HG03045 (cell line): Measurements from ENCODE around the gene FASTKD3.

ENCODE experiments used
- ATAC-seq: cut with Tn5 transposase; IDR thresholded peaks from one replicate; pipeline ENCODE4 v1.9.1; 2021; ENCODE audit warnings: mild to moderate bottlenecking, moderate library complexity; ENCODE audit not compliant: unreplicated experiment

FASTKD3 gene

GRCh38 chr5:7881091-7881490, 12.3 kb upstream of the FASTKD3 start:
- no peak for ATAC-seq

- ATAC-seq, result peak; percentile 91
These were observed 9.6 kb upstream of the FASTKD3 start for GRCh38 chr5:7878381-7878873.

DNA sequence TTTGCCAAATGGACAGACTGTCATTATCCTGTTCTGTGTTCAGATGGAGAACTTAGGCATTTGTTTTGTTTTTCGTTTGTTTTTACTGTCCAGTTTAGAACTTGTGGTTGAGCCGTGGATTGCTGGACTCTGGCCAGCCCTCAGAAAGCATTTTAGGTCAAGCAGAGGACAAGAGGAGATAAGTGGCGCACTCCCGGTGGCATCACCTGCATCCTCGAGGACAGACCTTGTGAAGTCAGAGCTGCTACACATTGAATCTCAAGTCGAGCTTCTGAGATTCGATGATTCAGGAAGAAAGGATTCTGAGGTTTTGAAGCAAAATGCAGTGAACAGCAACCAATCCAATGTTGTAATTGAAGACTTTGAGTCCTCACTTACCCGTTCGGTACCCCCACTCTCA, 9.0 kb upstream of the FASTKD3 start:
- ATAC-seq, result no peak

GRCh38 chr5:7876867-7877266, 8.0 kb upstream of the FASTKD3 start:
- peak; percentile 50 for ATAC-seq

GRCh38 chr5:7875151-7875550, 6.3 kb upstream of the FASTKD3 start:
- ATAC-seq, result no peak

DNA sequence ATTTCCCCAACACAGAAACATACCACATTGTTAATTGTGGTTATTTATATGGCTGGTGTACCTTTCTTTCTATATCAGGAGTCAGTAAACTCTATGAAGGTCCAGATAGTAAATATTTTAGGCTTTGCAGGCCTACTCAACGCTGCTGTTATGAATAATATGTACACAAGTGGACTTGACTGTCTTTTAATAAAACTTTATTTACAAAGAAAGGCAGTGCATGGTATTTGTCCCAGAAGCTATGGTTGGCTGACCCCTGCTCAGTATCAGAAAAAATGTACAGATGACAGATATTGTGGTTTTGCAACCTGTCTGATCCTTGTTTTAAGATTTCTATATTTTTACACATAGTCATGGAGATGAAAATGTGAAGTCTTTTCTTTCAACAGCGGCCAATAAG, 5.8 kb upstream of the FASTKD3 start:
- ATAC-seq, result no peak

GRCh38 chr5:7873216-7873615, 4.4 kb upstream of the FASTKD3 start:
- no peak for ATAC-seq

- no peak for ATAC-seq
These were observed 3.8 kb upstream of the FASTKD3 start for GRCh38 chr5:7872517-7873130.

GRCh38 chr5:7871653-7872052, 2.8 kb upstream of the FASTKD3 start:
- peak; percentile 18 for ATAC-seq

DNA sequence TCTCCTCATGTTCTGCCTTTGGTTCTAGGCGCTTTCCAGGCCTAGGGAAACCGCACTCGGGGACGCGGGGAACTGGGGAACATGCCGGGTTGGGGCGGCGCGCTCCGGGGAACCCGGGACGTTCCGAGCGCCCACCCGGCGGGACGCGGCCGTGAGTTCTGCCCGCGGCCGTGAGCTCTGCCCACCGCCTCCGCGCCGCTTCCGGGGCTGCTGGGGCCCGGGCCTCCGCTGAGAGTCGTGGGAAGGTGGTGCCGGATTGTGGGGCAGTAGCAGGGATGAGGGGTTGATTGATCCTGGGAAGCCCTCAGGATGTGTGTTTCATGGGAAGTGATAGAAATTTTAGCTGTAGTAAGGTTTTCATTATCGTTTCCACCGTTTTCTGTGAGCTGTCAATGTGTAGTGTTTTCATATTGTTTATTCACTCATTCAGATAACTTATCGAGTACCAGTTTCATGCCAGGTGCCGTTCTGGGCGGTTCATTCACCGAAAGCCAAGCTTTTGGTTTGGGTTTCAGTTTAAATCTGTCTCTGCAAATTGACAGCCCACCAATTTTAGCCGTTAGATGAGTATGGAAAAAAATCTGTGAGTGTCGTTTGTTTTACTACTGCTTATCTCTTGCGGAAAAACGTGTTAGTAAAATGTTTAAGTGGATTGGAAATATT, 774 bp upstream of the FASTKD3 start:
- peak; percentile 33 for ATAC-seq

DNA sequence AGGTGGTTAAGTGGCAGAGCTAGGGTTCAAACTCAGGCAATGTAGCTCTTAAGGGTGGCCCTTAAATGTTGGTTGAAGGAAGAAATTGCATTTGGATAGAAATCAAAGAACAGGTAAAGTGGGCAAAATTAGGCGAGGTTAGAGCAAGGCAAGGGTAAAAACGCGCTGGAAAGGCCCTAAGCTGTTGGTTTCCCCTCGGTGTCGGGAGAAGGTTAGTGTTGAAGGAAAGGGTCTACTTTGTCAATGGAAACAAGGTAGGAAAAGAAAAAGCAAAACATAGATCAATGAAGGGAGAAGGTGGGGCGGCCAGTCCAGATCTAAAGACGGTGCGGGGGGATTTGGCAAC, 431 bp downstream of the FASTKD3 start:
- peak; percentile 0 for ATAC-seq

- no peak for ATAC-seq
These were observed 1.6 kb downstream of the FASTKD3 start for GRCh38 chr5:7867260-7867659.

DNA sequence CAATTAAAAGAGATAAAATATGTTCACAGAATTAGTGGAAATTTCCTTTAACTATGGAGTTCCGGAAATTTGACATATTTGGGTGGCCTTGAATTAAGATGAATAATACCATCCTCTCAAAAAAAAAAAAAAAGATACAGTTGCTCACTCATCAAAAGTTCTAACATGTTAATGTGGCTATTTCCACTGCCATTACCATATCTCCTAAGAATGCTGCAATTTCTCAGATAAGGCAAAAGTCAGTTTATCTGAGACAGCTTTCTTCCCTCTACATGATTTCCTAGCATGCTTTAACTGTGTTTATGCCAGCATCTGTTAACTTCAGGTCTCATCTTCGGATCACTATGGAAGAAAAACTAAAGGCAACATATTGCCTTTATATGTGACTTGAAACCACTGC, 2.6 kb downstream of the FASTKD3 start:
- ATAC-seq, result no peak

DNA sequence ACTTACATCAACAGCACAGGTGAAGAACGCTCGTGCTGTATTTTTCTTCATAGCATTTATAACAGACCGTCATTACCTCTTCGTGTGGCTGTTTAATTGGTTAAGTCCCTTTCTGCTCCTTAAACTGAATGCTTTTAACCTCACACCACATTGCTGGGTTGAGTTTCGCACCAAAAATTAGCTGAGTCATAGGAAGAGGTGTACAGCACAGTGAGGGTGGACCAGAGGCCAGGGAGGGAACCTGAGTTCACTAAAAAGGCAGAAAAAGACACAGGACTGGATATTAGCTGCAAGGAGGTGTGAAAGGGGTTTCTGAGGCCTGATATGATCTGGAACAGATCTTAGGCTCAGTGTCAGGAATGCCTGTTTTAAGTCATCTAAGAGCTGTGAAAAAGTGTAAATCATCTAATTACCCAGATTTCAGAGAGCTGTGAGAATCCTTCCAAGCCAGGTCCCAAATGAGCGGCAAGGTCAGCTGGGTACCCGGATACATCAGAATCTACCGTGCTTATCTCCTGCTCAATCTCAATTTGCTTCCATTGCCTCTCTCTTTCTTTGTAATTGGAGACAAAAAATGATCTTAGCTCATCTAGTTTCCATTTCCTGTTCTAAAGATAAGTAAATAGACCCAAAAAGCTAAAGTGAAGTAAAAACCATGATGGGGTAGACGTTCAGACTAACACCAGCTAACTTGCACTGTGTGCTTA, 10.8 kb downstream of the FASTKD3 start:
- ATAC-seq, result no peak

GRCh38 chr5:7857361-7857760, 11.5 kb downstream of the FASTKD3 start:
- ATAC-seq, result no peak

DNA sequence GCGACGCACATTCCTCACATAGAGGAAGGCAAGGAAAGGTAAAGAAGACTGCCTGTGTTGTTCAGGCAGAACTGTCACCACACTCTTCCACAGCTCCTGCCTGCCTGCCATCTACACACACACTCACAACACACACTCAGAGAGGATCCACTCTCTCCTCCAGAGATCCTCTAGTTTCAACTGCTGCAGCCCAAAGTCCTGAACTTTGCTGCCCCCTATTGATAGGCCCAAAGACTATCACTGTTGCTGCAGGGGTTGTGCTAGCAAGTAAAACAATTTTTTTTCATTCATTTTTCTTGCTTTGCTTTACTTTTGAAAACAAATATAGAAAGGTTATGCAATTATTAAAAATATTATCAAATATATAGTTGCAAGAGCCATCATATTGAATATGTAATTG, 12.0 kb downstream of the FASTKD3 start:
- ATAC-seq, result no peak

DNA sequence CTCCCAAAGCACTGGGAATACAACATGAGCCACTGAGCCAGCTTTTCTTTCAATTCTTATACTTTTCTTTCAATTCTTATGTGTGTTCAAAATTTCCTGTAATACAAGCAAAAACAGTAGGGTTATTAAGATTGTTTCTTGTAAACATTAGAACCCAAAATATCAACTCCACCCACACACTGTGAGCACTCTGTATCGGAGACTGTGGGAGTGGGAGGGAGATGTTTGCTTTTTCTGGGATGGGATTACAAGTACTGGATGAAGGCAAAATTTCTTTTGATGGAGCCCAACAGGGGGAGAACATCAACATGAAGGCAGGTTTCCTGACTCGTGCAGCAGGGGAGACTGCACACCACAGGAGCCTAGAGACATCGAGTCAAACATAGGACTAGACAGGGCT, 13.2 kb downstream of the FASTKD3 start:
- ATAC-seq, result no peak

- ATAC-seq, result no peak
These were observed 15.8 kb downstream of the FASTKD3 start for GRCh38 chr5:7852988-7853387.

GRCh38 chr5:7852542-7852941, 16.3 kb downstream of the FASTKD3 start:
- no peak for ATAC-seq

DNA sequence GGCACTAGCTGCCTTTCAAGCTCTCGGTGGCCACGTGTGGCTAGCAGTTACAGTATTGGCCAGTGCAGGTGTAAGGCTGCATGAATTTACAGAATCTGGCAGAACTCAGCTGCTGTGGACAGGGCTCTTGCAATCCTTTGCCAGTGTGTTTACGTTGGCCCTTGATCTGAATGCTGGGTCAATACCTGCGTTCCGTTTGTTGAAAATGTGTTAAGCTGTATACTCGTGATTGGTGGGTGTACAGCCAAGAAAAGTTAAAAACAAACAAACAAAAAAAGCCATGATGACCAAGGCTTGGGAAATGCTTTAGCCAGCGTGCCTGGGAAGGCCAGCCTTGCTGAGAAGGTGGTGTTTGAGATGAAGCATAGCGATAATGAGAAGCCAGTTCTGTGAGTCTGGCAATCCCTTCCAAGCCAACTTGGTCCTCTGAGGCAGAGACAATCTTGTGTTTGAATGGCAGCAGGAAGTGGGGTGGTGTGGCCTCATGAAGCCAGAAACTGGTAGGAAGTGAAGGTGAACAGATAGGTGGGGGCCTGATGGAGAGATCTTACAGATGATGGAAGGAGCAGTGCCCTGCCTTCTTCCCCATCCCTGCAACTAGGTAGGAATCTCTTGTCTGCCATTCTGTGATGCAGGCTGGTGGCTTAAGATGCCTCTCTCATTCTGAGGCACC, 17.1 kb downstream of the FASTKD3 start:
- ATAC-seq, result no peak

DNA sequence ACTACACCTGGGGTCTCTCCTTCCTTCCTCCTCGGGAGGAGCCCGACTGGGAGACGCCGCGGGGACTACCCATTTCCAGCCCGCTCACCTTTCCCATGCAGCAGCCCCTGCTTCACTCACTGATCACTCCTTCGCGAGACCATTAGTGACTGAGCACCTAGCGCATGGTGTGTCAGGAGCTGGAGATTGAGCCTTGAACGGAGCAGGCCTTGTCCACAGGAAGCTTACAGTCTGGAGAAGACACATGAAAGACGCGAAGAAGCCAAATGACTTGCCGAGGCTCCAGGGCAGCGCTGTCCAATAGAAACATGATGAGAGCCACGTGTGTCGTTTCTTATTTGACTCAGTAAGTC, 17.6 kb downstream of the FASTKD3 start:
- no peak for ATAC-seq
